G401 (cell line): ENCODE measurements around the gene PPP1R1C. TPM values are rescaled to one million over a fixed set of nuclear protein-coding genes. Genes with fewer than 3 reads are reported as not detected.
A peak's percentile ranks its signal among the peaks of the same experiment; 100 is the strongest.

Experiments
- DNase-seq: peaks from one replicate; pipeline ENCODE4 v3.0.0-alpha.2; 2015; ENCODE audit warnings: low spot score
- in situ Hi-C: cut with HindIII; loops from 2 replicates; pipeline ENCODE4 v1.10.0; 2016; ENCODE audit warnings: low sequenced_read_pairs, mixed read lengths
- total RNA-seq: library from RNA; depleted of rRNA; stranded (reverse); fragments of >200 nt; shearing (Covaris generic); gene quantifications from 2 replicates; pipeline ENCODE4 v1.2.3, GENCODE V29; 2014

The PPP1R1C gene
- total RNA-seq, 1 experiment from 2014 or later = not detected

DNA sequence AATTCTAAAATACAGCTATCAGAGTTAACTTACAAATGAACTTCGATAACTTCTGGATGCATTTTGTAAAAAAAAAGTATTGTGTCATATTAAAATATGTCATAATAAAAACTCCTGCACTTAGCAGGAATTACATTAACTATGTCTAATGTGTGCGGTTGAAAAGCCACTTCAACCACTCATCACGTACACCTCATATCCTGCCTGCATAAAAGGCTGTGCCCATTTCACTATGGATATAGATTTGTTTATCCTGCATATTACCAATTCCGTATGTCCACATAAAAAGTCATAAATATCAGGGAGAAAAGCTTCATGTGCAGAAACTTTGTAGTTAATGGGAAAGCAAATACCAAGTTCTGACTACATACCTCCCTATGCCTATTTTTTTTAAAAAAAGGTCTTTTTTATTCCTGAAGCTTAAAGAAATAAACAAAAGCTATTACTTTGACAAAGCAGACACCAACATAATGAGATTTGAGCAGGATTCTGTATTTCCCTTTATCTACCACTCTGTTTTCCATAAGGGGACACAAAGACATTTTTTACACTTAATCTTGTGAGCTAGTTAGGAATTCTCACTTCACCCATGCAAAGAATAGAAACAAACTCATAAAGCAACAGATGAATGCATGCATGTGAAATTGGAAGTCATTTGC, 96.1 kb downstream of the PPP1R1C start:
- in situ Hi-C loops = no loop called here
- DNase-seq = no peak

DNA sequence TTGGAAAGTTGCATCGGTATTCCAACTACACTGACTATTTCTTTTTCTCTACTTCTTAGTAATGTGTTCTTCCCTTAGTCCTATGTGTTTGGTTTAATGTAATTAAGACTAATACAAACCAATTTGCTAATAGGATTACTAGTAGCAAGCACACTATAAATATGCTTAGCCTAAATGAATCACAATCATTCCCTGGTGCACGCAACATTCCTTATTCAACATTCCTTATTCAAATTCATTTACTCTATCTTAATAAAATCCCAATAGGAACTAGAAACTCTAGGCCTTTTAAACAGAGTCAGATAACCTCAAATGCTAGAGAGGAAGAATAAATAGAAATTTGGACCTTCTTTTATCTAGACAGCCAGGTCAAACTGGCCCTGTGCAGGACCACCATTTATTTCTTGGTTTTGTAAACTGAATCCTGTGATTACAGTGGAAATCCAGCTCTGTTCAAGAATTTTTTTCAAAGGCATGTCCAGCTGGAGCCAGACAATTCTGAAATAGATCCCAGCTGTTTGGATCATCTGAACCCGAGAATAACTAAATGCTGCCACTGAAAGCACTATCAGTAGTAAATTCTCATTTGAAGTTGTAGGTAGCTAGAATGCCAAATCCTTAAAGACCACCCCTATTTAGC, 103.1 kb downstream of the PPP1R1C start:
- in situ Hi-C loops = no loop called here
- DNase-seq = no peak

DNA sequence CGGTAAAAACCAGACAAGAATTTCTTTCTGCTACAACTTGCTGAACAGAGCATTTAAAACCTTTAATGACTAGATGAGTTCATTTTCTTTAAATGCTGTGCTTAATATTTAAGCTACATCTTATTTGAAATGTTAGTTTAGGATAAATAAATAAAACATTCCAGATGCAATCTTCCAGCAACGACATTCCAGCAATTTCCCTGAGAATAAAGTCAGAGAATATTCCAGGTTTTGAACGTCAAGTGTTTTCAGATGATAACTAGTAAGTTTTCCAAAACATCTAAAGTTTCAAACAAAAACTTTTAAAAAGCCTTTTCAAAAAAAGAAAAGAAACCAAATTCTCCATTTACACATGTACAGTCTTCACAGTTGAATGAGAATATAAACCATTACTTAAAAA, 104.8 kb downstream of the PPP1R1C start:
- in situ Hi-C loops = no loop called here
- no peak for DNase-seq

DNA sequence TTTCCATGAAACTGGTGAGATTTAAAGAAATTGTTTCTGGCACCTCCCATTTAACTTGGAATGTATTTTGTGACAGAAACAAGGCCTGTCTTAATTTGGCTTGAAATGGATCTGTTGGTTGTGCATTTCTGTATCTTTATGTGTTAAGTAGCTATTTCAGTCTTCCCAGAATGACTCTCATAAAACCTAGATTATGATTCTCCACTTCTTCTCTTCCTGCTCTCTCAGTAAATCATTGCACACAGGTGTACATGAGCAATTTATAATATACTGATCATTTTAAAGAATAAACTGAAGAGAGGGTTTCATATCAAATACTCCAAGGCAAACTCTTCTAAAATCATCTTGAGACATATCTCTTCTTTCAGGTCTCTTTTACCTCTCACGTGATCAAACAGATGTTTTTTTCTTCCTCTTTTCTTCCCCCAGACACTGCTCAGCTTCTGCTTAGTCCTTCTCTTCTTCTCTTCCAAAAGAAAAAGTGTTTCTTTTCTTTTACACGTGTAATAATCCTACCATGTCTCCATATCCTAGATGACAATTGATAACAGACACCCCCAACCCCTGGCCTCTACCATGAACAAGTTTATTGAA, 112.0 kb downstream of the PPP1R1C start:
- in situ Hi-C loops = no loop called here
- no peak for DNase-seq

DNA sequence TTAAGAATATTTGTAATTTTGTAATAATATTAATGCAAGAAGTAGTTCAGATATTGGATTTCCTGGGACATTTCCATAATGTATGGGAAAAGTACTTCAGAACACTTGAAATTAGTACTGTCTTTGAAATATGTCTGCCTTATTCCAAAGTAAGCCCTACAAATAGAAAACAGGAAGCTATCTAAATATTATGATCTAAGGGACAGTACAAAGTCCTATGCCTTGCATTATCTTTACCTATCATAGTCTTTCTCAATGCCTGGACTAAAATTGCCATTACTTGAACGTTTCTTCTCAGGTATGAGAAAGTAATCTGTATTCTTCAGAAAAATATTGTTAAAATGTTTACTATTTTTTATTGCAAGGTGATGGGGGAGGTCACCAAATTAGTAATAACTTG, 113.0 kb downstream of the PPP1R1C start:
- in situ Hi-C loops = no loop called here
- no peak for DNase-seq

DNA sequence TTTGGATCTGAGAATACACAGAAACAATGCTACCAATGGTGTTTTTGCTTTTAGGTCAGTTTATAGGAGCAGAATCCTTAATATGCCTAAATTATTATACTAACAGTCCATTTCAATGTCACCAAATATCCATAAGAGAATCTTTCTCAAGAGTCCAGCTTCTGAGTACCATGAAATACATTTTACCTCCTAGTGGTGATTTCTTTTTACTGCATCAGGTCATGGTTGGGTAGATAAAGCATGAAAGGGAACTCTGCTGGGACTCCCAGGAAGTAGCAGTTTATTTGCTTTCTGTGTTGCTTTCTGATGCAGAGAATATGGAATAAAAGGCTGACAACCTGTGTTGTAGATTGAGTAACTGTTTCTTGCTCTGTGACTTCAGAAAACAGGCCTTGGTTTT, 115.6 kb downstream of the PPP1R1C start:
- DNase-seq = no peak
- in situ Hi-C loops = no loop called here

DNA sequence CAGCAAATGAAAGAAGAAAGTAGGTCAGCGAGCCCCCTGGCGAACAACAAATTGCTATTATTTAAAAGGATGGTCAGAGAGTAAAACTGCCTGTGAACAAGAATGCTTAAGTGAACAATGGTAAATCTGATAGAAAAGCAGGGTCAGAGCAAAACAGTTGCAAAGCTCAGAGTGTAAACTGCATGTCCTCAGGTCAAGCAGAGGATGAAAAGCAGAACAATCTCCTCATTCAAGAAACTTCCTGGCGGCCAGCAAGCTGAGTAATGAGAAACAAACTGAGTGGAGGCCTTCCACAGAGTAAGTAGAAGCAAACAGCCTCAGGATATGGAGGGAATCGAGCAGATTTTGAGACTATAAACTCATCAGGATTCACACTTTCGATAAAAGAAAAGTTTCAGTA, 117.9 kb downstream of the PPP1R1C start:
- in situ Hi-C loops = no loop called here
- no peak for DNase-seq

DNA sequence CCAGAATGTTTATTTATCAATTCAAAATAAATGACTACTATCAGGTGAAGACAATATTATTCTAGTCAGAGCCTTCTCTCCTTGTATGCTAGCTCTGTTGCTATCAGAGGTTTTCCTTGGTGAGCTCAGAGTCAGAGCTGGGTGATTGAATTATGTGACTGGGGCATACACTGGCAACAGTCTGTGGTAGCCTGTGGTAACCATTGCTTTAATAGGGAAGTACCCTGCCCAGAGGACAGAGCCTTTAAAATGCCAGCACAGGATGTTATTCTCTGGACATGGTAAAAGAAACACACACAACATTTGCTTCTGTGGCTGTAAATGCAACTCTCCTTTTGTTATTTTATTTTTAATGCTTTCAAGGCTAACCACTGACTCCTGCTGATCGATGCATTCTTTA, 124.7 kb downstream of the PPP1R1C start:
- in situ Hi-C loops = no loop called here
- no peak for DNase-seq

DNA sequence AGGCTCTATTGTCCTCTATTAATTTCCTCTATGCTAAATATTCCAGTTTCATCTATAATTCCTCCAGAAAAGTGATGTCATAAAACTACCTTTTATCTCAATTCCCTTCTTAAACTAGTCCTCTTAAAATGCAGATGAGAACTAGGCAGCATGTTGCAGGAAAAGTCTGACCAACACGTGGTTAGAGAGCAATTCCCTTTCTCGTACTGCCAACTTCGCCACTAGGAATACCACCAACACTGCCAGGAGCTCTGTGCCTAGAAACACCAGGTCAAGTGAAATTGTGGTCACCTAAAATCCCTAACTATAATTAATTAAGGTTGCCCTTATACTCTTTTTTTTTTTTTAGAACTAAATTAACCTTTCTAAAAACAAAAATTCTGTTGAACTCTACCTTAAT, 127.7 kb downstream of the PPP1R1C start:
- DNase-seq = no peak
- in situ Hi-C loops = no loop called here

DNA sequence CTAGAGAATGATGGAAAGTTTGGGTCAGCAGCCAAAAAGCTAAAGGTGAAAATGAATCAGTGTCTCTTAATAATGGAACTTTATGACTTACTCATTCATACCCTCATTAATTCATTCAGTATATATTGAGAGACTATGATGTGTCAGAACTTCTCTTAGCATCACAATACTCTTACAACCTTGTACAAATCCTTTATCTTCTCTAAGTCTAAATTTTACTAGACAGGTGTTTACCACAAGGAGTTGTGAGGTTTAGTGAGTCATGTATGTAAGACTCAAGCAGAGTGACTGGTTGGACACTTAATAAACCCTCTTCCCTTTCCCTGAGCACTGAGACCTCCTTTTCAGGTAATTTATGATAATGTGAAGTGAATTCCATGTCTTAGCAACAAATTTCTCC, 129.6 kb downstream of the PPP1R1C start:
- in situ Hi-C loops = no loop called here
- no peak for DNase-seq

DNA sequence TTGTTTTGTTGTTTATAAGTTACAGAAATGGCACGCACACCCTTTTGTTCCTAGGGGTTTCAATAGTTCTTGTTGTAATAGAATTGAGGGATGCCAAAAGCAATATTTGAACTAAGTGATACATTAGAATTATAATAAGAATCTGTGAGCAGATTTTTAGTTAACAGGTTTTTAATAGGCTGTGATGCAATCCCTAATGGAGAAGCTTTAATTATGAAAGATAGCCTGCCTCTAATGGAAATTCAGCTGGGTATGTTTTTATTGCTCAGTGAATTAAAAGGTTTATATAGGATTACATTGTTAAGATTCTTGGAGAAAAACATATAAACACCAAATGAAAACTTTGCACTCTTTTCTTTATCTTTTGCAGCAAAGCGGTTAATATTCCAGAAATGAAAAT, 131.1 kb downstream of the PPP1R1C start:
- DNase-seq = no peak
- in situ Hi-C loops = no loop called here

DNA sequence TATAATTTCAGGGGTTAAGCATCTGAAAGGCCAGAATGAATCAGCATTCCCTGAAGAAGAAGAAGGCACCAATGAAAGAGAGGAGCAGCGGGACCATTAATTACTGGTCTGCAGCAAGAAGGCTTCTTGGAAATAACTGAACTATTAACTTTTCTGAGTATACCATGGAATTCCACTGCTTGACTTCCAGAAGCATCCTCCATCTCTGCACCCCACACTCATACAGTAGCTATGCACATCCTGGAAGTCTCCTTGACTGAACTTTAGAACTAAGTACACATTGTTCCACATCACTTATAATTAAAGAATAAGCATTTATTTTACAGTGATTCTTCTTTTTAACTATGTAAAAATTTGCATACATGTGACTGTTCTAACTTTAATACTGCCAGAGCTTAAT, 131.5 kb downstream of the PPP1R1C start:
- no peak for DNase-seq
- in situ Hi-C loops = no loop called here

DNA sequence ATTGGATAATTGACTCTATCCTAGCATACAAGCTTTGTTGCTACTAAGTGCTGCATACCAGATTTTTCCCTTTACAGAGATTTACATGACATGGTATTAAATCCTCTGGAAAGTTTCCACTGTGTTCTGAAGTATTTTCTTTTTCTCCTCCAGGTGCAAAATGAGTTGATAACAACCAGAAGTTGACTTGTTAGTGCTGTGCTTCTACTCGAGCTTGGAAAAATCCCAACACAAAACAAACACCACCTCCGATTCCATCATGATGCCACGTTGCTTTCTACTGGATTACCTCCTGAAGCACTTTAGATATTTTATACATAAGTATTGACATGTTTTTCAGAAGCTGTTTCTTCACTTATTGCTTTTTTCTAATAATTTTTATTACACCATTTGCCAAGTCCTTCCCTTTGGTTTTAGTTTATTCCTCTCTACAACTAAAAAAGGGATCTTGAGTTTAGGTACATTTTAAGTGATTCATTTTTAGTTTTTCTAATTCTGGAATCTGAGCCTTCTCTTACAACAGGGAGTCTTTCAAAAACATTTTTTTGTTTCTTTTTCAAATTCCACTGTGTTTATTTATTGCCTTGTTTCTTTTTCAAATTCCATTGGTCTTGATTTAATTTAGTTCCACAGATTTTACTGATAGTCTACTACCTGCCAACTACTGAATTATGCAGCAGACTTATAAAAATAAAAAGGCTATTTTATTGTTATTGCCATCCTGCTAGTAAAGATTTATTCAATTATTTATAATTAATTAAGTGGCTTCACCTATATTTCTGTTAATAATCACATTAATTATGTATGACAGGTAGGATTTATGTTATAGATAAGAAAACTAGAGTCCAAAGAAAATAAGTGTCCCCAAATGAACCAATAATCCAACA, 143.4 kb downstream of the PPP1R1C start:
- DNase-seq = no peak
- in situ Hi-C loops = no loop called here

DNA sequence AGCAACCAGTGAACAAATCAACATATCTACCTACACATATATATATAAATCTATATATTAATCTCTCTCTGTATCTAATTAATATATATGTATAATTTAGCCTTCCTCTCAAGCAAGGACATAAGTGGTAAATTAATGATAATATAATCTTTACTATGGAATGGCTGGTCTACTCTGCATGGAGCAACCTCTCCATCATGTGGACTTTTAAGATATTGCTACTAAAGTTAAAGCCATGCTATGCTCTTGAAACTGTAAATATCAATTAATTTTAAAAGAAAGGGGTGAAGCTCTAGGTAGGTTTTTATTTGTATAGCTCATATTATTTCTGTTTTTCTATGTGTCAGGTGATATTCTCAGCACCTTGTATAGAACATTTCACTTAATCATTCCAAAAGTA, 147.0 kb downstream of the PPP1R1C start:
- DNase-seq = no peak
- in situ Hi-C loops = no loop called here

DNA sequence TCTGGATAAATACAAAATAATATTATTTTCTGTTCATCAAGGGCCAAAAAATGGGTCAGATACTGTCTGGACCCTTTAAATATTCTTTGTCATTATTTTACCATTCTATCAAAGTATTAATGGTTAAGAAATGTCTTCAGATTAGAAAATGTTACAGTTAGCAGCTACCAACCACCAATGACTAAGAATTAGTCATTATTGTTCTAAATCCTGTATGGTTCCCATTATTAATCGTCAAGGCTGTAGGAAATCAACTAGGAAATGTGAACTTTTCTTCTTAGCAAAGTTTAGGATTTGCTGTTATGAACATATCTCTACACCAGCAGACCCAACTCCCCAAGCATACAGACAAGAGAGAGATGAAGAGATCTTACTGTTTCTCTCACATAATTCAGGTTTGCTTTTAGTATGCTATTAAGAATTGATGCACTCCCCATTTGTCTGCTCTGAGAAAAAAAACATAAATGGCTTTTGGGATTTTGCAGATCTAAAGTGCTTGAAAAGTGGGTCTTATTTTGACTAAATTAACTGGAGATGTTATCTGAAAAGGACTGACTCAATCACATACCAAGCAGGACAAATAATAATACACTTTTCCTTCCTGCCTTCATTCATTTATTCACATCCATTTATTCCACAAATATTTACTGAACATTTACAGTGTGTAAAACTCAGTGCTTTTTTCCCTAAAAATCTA, 147.7 kb downstream of the PPP1R1C start:
- DNase-seq = no peak
- in situ Hi-C loops = no loop called here

DNA sequence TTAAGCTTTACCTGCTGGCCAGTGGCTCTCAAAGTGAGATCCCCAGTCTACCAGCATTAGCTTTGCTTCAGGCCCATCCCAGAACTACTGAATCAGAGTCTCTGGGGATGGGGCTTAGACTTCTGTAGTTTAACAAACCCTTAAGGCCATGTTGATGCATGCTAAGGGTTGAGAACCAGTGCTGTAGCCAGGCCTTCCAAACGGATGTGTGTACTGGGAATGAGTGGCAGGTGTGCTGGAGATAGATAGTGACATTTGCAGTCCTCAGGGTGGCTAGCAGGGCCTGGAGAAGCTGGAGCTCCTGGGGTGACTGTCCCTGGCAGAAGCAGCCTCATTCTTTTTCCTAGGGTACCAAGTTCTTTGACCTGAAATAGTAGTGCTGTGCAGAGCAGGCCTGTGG, 148.5 kb downstream of the PPP1R1C start:
- in situ Hi-C loops = no loop called here
- DNase-seq = peak; percentile 25

DNA sequence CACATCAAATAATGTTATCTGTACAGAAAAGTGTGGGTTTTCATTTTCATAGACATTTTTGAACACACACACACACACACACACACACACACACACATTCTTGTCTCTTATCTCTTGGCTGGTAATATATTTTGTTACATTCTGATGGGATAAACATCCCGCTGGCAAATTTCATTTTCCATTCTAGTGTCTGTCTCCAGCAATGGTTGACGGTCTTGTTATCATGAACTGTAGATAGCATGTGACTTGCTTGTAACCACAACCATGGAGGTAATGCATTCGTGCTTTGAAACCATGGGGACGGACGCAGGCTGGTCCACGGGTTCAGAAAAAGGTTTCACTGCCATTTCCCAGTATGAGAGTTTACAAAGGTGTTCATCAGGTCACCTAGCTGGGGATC, 156.4 kb downstream of the PPP1R1C start:
- no peak for DNase-seq
- in situ Hi-C loops = no loop called here

DNA sequence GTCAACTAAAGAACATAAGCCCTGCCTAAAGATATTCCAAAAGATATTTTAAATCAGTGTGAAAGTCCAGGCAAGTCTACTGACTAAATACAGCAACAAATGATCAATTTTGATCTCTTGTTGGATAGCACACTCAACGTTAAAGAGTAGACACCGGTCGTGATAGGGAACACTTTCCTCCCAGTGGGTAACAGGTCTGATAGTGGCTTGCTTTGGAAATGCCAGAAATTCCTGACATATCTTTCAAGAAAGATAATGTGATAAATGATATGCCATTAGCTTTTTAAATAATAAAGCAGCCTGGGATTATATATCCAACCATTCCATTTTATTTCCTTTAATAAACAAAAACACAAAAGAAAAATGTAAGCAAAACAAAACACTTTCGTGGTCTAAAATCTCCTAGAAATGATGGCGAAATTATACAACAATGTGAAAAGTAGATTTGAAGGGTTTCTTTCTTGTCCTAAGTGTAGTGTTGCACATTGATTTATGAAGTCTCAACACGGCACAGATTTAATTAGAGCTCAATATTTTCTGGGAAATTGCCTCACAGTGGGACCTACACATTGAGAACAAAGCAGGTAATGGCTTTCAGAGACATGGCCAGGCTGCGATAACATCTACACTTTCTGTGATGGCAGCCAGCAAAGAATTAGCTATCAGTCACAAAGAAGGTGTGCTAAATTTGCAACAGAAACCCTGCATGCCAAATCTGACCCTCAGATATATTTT, 158.6 kb downstream of the PPP1R1C start:
- in situ Hi-C loops = no loop called here
- no peak for DNase-seq

DNA sequence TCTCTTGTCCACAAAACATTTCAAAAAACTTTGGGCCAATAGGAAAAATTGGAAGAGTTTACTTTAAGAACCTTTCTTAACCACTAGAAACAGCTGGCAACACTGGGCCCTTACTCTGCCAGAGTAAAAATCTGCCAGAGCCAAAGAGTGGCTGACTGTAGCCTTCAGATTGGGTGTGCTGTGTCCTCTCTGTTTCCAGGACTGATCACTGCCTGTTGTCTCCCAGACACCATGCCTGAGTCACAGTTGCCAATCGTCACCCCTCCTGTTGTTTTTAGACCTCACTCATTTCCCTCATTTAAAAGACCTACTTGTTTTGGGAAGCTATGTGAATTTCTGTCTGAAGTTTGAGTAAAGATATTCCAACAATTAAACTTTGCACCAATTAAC, 159.1 kb downstream of the PPP1R1C start:
- no peak for DNase-seq
- in situ Hi-C loops = no loop called here
